SK-N-SH (cell line): ENCODE measurements around the gene SLC24A3.

Experiments
- NRF1 ChIP-seq: IDR thresholded peaks from 2 replicates; pipeline ENCODE4 v1.6.1; 2012; ENCODE audit warnings: low read depth, mild to moderate bottlenecking, low read length
- PBX3 ChIP-seq: IDR thresholded peaks from 2 replicates; pipeline ENCODE4; 2012
- POLR2AphosphoS5 ChIP-seq: IDR thresholded peaks from 2 replicates; pipeline ENCODE4 v1.6.1; 2012; ENCODE audit warnings: low read depth, low read length
- RAD21 ChIP-seq: IDR thresholded peaks from 2 replicates; pipeline ENCODE4 v1.6.1; 2012; ENCODE audit warnings: mild to moderate bottlenecking, low read length
- REST ChIP-seq: IDR thresholded peaks from 2 replicates; pipeline ENCODE4 v1.6.1; 2012; ENCODE audit warnings: mild to moderate bottlenecking, low read depth, low read length, moderate library complexity
- RXRA ChIP-seq: IDR thresholded peaks from 2 replicates; pipeline ENCODE4 v1.4.0; 2012; ENCODE audit warnings: low read depth, mild to moderate bottlenecking, borderline replicate concordance
- SIN3A ChIP-seq: IDR thresholded peaks from 2 replicates; pipeline ENCODE4 v1.6.1; 2012; ENCODE audit warnings: low read depth, mild to moderate bottlenecking, low read length, moderate library complexity, borderline replicate concordance
- SMC3 ChIP-seq: IDR thresholded peaks from 2 replicates; pipeline ENCODE4 v1.6.1; 2012; ENCODE audit warnings: low read depth, low read length, improper control_type of control experiment
- TF ChIP-seq, protein P1 (sequence below): fragments of 200-600 bp; sonication (generic); IDR thresholded peaks from 2 replicates; pipeline ENCODE4 v1.6.1; 2017; ENCODE audit warnings: antibody characterized with exemption, mild to moderate bottlenecking, moderate library complexity

- TF ChIP-seq POLR2AphosphoS5 (no peak), RAD21 (no peak), SIN3A (no peak), SMC3 (no peak), PBX3 (no peak), RXRA (no peak), NRF1 (no peak), REST (no peak)
- TF ChIP-seq, protein P1, sequence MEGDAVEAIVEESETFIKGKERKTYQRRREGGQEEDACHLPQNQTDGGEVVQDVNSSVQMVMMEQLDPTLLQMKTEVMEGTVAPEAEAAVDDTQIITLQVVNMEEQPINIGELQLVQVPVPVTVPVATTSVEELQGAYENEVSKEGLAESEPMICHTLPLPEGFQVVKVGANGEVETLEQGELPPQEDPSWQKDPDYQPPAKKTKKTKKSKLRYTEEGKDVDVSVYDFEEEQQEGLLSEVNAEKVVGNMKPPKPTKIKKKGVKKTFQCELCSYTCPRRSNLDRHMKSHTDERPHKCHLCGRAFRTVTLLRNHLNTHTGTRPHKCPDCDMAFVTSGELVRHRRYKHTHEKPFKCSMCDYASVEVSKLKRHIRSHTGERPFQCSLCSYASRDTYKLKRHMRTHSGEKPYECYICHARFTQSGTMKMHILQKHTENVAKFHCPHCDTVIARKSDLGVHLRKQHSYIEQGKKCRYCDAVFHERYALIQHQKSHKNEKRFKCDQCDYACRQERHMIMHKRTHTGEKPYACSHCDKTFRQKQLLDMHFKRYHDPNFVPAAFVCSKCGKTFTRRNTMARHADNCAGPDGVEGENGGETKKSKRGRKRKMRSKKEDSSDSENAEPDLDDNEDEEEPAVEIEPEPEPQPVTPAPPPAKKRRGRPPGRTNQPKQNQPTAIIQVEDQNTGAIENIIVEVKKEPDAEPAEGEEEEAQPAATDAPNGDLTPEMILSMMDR: no peak
Observed at GRCh38 chr20:19370076-19371075, 157.9 kb downstream of the SLC24A3 start.
